ENCODE results near the gene POR. TPM values are rescaled to one million over a fixed set of nuclear protein-coding genes. Genes with fewer than 3 reads are reported as not detected.
"Not testable (repeated sequence)": the region's sequence is repeated elsewhere in the genome, so short reads cannot be mapped to it uniquely, and the experiment has no call there.

Gene POR
- total RNA-seq, 1 donor from 2014 or later: 232 TPM

DNA sequence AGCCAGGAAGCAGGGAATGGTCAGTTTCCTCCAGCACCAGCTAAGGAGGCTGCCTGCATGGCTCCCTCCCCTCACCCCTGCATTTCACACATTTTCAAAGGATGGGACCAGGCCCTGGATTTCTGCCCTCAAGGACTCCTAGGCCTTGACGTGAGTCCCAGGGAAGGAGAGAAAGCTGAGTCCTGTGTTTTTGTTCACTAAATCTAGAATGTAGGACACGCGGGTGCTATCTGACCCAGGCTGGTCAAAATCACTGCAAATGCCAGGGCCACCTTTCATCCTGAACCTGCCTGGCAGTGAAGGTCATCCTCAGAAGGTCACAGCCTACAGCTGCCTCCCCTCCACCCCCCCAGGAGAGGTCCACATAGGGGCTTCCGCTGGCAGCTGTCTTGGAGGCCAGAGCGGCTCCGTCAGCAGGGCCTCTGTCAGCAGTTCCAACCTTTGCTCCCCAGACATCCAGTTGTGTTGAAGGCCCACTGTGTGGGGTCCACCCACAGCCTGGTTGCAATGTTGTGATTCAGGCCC, 18.1 kb upstream of the POR start:
- Histone ChIP-seq H3K4me3 (no peak overlapping the region), H3K4me1 (peaks cover 14% of the 10 kb centered on the region), H3K9me3 (no peaks in the 10 kb centered on the region), H3K27ac (no peak overlapping the region), H3K36me3 (no peaks in the 10 kb centered on the region), H3K27me3 (no peaks in the 10 kb centered on the region)
- DNase-seq (no peak), ATAC-seq (no peak)
- TF ChIP-seq, protein P1, sequence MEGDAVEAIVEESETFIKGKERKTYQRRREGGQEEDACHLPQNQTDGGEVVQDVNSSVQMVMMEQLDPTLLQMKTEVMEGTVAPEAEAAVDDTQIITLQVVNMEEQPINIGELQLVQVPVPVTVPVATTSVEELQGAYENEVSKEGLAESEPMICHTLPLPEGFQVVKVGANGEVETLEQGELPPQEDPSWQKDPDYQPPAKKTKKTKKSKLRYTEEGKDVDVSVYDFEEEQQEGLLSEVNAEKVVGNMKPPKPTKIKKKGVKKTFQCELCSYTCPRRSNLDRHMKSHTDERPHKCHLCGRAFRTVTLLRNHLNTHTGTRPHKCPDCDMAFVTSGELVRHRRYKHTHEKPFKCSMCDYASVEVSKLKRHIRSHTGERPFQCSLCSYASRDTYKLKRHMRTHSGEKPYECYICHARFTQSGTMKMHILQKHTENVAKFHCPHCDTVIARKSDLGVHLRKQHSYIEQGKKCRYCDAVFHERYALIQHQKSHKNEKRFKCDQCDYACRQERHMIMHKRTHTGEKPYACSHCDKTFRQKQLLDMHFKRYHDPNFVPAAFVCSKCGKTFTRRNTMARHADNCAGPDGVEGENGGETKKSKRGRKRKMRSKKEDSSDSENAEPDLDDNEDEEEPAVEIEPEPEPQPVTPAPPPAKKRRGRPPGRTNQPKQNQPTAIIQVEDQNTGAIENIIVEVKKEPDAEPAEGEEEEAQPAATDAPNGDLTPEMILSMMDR (IDR thresholded peaks at IDR 0.05): no peak
- intact Hi-C loops (cut with DNase I): no loop called here

DNA sequence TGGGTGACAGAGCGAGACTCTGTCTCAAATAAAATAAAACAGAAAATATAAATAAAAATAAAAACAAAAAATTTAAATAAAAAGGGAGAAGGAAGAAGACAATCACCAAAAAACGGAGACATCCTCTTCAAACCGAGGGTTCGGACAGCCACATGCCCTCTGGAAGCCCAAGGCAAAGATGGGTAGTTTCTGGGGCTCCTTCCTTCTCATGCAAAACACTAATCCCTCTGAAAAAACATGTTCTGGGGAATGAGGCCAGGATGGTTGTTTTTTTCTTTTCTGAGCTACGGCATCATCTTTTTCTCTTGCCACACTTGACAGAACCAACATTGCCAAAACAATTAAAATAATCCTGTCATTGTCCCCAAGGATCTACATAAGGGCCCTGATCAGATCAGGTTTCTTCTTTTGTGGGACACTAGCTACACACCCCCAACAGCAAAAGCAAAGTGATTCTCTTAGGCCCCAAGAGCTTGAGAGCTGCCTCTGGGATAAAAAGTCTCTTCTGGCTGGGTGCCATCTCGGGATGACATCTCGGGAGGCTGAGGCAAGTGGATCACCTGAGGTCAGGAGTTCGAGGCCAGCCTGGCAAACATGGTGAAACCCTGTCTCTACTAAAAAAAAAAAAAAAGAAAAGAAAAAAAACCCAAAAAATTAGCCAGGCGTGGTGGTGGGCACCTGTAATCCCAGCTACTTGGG, 14.2 kb upstream of the POR start:
- ATAC-seq (no peak), DNase-seq (no peak)
- intact Hi-C loops (cut with DNase I): no loop called here
- TF ChIP-seq, protein P1 (IDR thresholded peaks at IDR 0.05): no peak
- Histone ChIP-seq H3K4me1 (peaks cover 5% of the 10 kb centered on the region), H3K27ac (no peak overlapping the region), H3K4me3 (no peak overlapping the region), H3K27me3 (no peaks in the 10 kb centered on the region), H3K9me3 (no peaks in the 10 kb centered on the region), H3K36me3 (no peaks in the 10 kb centered on the region)

DNA sequence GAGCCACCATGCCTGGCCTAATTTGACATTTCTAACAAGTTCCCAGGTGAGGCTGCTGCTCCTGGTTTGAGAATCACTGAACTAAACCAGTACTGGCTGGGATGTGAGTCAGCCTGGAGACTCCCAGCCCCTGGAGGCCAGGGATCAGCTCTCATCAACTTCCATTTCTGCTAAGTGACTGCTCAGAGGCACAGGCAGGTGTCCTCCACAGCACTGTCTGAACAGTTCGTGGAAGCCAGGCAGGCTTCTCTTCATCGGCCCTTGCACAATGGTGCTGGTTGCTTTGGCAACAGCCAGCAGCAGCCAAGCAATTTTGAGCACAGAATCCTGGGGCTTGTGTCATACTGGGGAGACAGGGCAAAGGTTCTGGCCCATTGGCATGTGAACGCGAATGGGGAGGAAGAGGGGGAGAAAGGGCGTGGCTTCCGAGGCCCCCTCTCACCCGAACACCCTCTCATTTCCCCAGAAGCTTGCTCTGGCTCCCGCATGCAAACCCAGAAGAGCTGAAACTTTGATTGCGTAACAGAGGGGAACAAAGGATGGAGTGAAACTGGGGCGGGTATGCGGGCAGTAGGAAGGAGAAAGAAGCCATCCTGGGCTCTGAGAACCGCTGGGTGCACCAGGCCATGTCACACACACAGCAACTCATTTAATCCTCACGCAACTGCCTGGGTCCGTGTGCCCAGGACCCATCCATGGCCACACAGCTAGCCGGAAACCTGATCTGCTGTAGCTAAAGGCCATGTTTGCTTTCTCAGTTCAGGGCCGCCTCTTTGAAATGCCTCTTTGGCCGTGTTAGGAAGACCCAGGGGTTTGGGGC, 9.0 kb upstream of the POR start:
- Histone ChIP-seq H3K27ac (peak overlapping the region; percentile 80), H3K36me3 (no peaks in the 10 kb centered on the region), H3K4me1 (peaks cover 5% of the 10 kb centered on the region), H3K9me3 (no peaks in the 10 kb centered on the region), H3K4me3 (no peak overlapping the region), H3K27me3 (no peaks in the 10 kb centered on the region)
- TF ChIP-seq, protein P1 (IDR thresholded peaks at IDR 0.05): no peak
- intact Hi-C loops (cut with DNase I): no loop called here
- peak; percentile 88 for DNase-seq
- ATAC-seq: peak; percentile 96

DNA sequence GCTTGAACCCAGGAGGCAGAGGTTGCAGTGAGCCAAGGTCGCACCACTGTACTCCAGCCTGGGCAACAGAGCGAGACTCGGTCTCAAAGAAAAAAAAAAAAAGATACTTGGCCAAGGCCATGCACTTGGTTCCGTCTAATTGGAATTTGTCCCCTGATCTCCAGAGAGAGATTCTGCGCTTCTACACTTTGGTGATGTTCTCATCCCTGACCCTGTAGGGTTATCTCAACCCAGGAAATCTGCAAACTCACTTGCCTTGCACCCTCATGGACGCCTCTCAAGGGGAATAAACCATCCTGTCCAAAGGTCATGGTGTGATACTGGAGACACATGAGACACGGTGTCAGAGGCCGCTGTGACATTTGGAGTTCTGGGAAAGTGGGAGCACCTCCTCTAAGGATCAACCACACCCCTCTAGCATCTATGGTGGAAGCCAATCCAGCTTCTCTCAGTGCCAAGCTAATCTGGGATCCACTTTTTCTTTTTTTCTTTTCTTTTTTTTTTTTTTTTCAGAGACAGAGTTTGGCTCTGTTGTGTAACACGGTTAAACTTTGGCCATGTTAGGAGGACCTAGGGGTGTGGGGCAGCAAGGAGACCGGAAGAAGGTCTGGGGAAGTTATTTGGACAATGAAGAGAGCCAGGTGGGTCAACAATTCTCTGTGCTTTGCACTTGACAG, 7.8 kb upstream of the POR start:
- Histone ChIP-seq H3K4me3 (no peak overlapping the region), H3K27ac (no peak overlapping the region), H3K36me3 (no peaks in the 10 kb centered on the region), H3K4me1 (peaks cover 5% of the 10 kb centered on the region), H3K9me3 (no peaks in the 10 kb centered on the region), H3K27me3 (no peaks in the 10 kb centered on the region)
- ATAC-seq (peak; percentile 43), DNase-seq (no peak)
- intact Hi-C loops (cut with DNase I): no loop called here
- TF ChIP-seq, protein P1 (IDR thresholded peaks at IDR 0.05): no peak

DNA sequence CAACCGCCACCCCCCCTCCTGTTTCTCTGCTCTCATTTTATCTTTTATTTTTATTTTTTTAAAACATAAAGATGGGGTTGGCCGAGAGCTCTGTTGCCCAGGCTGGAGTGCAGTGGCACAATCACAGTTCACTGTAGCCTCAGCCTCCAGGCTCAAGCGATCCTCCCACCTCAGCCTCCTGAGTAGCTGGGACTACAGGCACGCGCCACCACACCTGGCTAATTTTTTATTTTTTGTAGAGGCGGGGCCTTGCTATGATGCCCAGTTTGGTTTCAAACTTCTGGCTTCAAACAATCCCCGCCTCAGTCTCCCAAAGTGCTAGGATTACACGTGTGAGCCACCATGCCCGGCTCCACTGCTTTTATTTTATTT, 7.3 kb upstream of the POR start:
- H3K9me3 ChIP-seq: not testable (repeated sequence)

More for the DNA sequence above, 7.3 kb upstream of the POR start:
- H3K27me3 ChIP-seq; ATAC-seq; DNase-seq; H3K36me3 ChIP-seq; H3K4me1 ChIP-seq; intact Hi-C loops (cut with DNase I); H3K27ac ChIP-seq; H3K4me3 ChIP-seq: not testable (repeated sequence)
